GM12891 (cell line): ENCODE measurements around the gene SLC2A9.
A peak's percentile ranks its signal among the peaks of the same experiment; 100 is the strongest.
"Not testable (repeated sequence)": the region's sequence is repeated elsewhere in the genome, so short reads cannot be mapped to it uniquely, and the experiment has no call there.

Experiments
- DNase-seq: peaks from one replicate; pipeline ENCODE4 v3.0.0; 2011; ENCODE audit warnings: low spot score; ENCODE audit not compliant: insufficient read length
- FAIRE-seq: peaks from 2 replicates; lab custom pipeline; 2011; peaks lifted over from hg19 to GRCh38; lab: Jason Lieb, UNC
- PAX5 ChIP-seq: IDR thresholded peaks from 2 replicates; pipeline ENCODE4 v1.6.1; 2011; ENCODE audit warnings: low read length, moderate library complexity, mild to moderate bottlenecking; ENCODE audit not compliant: insufficient read depth, severe bottlenecking
- POLR2A ChIP-seq: IDR thresholded peaks from 2 replicates; pipeline ENCODE4 v1.6.1; 2011; ENCODE audit warnings: low read depth, low read length, control low read depth
- POLR2AphosphoS5 ChIP-seq: IDR thresholded peaks from 2 replicates; pipeline ENCODE4 v1.6.1; 2011; ENCODE audit warnings: low read depth, low read length, control low read depth
- POU2F2 ChIP-seq: IDR thresholded peaks from 2 replicates; pipeline ENCODE4 v1.6.1; 2011; ENCODE audit warnings: low read depth, mild to moderate bottlenecking, control low read depth, low read length, moderate library complexity
- SPI1 ChIP-seq: IDR thresholded peaks from 2 replicates; pipeline ENCODE4 v1.6.1; 2011; ENCODE audit warnings: low read depth, low read length, control low read depth
- TAF1 ChIP-seq: IDR thresholded peaks from 2 replicates; pipeline ENCODE4 v1.6.1; 2011; ENCODE audit warnings: low read depth, low read length, control low read depth

Gene SLC2A9

DNA sequence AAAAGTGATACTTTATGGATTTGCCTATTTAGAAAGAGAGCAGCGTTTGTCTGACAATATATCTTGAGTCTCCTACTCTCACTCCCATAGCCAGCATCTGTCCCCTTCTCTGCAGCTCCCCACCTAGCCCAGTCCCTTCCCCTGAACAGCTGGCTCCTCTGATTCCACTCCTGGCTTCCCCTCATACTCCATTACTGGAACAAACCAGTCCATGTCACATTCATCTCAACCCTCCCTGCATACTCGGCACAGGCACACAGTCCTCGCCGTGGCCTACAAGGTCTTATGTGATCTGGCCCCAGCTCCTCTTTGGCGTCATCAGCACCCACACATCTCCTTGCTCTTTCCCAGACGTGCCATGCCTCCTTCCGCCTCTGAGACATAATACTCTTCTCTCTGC is 36.7 kb downstream of the SLC2A9 start:
- no peak for FAIRE-seq
- TF ChIP-seq SPI1 (no peak), POU2F2 (no peak), POLR2AphosphoS5 (no peak), TAF1 (no peak), POLR2A (no peak), PAX5 (no peak)
- no peak for DNase-seq

DNA sequence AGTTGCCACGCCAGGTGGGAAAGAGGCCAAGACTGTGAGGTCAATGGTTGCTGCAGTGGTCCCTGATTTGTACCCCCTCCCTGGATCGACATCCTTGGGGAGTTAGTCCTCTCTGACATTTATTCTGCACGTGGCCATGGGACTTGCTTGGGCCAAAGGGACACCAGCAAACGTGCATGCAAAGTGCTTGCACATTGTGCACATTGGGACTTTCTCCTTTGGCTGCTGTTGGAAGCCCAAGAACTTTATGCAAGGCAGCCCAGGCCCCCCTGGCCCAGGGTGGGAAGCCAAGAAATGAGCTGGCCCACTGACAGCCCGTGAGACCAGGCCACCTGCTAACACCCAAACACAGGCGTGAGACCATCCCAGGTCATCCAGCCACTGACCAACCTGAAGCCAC is 38.1 kb downstream of the SLC2A9 start:
- no peak for TF ChIP-seq SPI1
- TF ChIP-seq PAX5, result no peak
- no peak for TF ChIP-seq TAF1
- TF ChIP-seq POU2F2, result no peak
- TF ChIP-seq POLR2AphosphoS5, result no peak
- no peak for TF ChIP-seq POLR2A
- FAIRE-seq, result no peak
- no peak for DNase-seq

DNA sequence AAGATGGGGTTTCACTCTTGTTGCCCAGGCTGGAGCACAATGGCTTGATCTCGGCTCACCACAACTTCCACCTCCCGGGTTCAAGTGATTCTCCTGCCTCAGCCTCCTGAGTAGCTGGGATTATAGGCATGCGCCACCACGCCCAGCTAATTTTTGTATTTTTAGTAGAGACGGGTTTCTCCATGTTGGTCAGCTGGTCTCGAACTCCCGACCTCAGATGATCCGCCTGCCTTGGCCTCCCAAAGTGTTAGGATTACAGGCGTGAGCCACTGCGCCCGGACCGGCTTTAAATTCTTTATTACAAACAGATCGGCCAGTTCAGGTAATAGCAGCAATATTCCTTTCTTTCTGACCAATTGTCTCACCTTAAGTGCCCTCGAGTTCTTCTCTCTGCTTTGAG is 39.4 kb downstream of the SLC2A9 start:
- not testable (repeated sequence) for FAIRE-seq, DNase-seq

DNA sequence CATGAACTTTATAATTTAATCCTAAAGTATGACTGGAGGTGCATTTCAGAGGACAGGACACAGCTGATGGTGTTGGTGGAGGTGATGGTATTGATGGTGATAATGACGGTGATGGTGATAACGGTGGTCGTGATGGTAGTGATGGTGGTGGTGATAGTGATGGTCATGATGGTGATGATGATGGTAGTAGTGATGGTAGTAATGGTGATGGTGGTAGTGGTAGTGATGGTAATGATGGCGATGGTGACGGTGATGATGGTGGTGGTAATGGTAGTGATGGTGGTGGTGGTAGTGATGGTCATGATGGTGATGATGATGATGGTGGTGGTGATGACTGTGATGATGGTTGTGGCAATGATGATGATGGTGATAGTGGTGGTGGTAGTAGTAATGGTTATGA is 40.4 kb downstream of the SLC2A9 start:
- peak; percentile 63 for FAIRE-seq
- TF ChIP-seq POLR2AphosphoS5 (no peak), POU2F2 (no peak), SPI1 (no peak), POLR2A (no peak), TAF1 (no peak), PAX5 (no peak)

DNA sequence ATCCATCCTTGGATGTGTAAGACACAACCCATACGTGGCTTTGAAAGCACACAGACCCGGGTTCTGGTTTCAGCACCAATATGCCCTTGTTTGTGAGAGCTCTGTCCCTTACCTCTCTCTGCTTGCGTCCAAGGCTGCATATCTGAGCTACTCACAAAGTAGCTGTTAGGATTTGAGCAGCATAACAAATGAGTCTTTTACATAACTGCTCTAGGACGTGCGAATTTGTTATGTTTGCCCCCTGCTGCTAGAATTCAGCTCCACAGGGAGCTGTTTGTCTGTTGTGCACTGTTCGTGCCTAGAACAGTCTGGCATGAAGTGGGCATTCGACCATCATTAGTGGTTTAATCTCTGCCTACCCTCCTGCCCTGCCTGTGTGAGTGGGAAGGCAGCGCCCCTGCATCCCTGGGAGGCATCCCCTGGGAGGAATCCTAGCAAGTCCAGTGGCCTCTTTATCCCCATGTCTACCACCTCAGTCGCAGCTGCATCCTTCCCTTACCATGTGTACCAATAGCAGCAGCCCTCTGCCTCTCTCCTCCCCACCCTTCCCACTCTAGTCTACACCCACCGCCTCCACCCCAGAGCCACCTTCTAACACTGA is 42.1 kb downstream of the SLC2A9 start:
- FAIRE-seq (no peak), DNase-seq (no peak)
- no peak for TF ChIP-seq POLR2AphosphoS5

More for the DNA sequence above, 40.4 kb downstream of the SLC2A9 start:
- DNase-seq, result no peak

DNA sequence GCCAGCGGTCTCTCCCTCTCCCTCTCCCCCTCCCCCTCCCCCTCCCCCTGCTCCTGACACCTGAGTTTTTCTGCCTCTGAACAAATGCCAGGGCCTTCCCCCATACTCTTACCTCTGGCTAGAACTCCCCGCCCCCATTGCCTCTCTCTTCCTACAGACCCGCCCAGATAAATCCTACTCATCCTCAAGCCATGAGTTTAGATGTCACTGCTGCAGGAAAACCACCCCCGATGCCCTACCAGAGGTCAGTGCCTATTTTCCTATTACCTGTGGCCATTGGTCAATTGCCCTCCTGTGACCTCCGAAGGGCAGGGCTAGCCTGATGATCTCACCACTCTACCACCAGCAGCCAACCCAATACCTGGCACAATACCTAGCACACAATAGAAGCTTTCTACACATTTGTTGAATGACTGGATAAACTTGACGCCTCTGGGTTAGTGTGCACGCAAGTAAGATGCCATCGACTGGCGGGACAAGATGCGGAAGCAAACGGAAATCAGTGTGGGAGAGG is 43.7 kb downstream of the SLC2A9 start:
- FAIRE-seq (no peak), DNase-seq (no peak)
- no peak for TF ChIP-seq POU2F2
- TF ChIP-seq TAF1, result no peak
- no peak for TF ChIP-seq PAX5
- TF ChIP-seq SPI1, result no peak
- no peak for TF ChIP-seq POLR2A
- TF ChIP-seq POLR2AphosphoS5, result no peak

DNA sequence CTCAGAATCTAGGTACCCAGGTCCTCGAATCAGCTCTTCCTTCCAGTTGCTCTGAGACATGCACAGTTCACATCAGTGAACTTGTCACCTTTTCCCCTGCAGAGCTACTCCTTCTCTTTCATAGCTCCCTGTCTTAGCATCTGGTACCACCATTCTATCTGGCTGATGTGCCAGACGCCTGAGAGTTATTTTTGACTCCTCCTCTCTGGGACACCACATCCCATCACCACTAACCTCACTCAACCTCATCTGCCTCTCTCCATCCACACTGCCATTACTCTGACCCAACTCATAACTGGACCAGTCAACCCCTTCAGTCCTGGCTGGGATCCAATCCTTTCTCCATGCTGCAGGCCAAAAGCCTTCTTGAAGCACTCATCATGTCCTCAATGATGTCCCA is 44.5 kb downstream of the SLC2A9 start:
- DNase-seq, result no peak
- TF ChIP-seq POU2F2 (no peak), POLR2AphosphoS5 (no peak), SPI1 (no peak)
- FAIRE-seq, result no peak

DNA sequence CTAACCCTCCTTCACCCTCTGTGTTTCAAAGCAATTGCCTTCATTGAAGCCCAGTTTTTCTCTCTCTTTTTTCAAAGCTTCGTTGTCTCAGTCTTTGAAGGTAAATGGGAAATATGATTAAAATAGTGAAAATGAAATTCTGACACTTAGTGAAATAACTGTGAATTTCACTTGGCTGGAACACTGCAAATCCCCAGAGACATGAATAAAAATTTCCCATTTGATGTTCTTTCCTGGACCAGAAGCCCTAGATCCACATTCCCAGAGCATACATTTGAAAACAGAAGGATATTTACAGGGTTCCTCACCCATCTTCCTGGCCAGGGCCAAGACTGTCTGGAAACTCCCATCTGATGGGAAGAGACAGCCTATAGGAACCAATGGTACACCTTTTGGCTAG is 45.0 kb downstream of the SLC2A9 start:
- no peak for TF ChIP-seq PAX5
- no peak for TF ChIP-seq POLR2AphosphoS5
- TF ChIP-seq SPI1, result no peak
- no peak for TF ChIP-seq POLR2A
- no peak for TF ChIP-seq POU2F2
- TF ChIP-seq TAF1, result no peak
- DNase-seq (no peak), FAIRE-seq (no peak)

DNA sequence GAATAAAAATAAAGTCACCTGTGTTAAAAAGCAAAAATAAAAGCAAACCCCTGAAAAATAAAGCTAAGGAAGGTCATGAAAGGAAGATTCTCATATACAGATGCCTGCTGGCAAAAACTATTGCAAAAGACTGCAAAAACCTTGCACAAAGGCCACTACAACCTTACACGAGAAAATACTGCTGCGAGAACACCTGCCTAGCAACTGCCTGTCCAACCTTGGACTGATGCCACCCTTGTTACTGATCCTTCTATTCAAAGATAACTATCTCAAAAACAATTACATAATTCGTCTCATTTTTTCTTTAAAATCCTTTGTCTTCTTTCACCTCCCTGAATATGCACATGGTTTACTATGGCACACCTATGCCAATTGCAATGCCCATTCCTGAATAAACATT is 49.6 kb downstream of the SLC2A9 start:
- DNase-seq (no peak), FAIRE-seq (peak; percentile 68)
- TF ChIP-seq PAX5 (no peak), SPI1 (no peak), POLR2AphosphoS5 (no peak), TAF1 (no peak), POU2F2 (no peak), POLR2A (no peak)

DNA sequence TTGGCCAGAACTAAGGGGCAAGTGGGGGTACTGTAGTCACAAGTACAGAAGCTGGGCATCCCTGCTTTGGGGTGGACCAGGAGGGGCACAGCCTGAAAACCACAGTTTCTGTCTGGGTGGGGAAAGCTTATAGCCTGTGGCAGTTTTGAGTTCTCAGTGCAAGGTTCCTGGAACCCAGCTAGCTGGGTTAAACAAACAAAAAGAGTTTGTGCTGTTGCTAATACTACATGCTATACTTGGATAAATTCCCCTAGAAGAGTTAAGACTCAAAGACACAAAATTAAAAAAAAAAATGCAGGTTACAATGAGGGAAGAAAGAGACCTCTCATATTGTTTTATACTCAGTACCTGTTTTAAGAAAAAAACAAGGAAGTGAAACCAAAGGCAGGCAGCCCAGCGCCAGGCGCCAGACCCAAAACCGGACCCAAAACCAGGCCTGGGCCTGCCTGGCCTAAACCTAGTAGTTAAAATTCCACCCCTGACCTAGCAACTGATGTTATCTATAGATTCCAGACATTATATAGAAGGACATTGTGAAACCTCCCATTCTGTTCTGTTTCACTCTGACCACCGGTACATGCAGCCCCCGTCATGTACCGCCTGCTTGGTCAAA is 50.8 kb downstream of the SLC2A9 start:
- TF ChIP-seq POLR2A (no peak), POLR2AphosphoS5 (no peak), POU2F2 (no peak), TAF1 (no peak), SPI1 (peak; percentile 92), PAX5 (no peak)
- FAIRE-seq (peak; percentile 89), DNase-seq (no peak)

DNA sequence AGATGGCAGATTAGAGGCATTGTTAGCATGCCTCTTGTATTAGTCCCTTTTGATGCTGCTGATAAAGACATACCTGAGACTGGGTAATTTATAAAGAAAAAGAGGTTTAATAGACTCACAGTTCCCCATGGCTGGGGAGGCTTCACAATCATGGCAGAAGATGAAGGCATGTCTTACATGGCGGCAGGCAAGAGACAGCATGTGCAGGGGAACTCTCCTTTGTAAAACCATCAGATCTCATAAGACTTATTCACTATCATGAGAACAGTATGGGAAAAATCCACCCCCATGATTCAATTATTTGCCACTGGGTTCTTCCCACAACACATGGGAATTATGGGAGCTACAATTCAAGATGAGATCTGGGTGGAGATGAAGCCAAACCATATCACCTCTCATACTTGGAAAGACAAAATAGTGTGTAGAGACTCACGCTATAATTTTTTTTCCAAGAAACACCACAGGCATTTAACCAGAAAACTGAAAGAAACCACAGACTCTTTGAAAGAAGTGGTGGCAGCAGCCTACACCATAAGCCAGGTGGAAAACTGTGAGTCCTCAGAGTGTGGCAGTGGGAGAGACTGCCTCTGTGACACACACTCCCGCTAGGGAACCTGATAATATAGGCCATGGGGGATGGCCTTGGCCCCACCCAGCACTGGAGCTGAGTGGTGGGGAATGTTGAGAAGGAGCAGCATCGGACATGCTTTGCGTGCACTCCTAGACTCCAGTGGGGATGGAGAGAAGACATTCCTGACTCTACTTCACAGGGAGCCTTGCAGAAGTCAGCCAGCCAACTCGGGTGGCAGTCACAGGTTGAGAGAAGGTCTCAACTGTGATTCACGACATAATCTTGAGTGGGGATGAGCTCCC is 51.5 kb downstream of the SLC2A9 start:
- no peak for DNase-seq
- peak; percentile 82 for FAIRE-seq
- TF ChIP-seq PAX5, result no peak
- no peak for TF ChIP-seq POU2F2
- no peak for TF ChIP-seq POLR2A
- no peak for TF ChIP-seq POLR2AphosphoS5
- no peak for TF ChIP-seq TAF1
- TF ChIP-seq SPI1, result no peak
